GM20000 (cell line): ENCODE data around the gene MASP1.
"Not testable (repeated sequence)": the region's sequence is repeated elsewhere in the genome, so short reads cannot be mapped to it uniquely, and the experiment has no call there.

Source experiments
- DNase-seq: peaks from one replicate; pipeline ENCODE4 v3.0.0; 2012; ENCODE audit warnings: low spot score
- TF ChIP-seq, protein P1 (sequence below): IDR thresholded peaks from 2 replicates; pipeline ENCODE4 v1.5.1; 2012; ENCODE audit warnings: mild to moderate bottlenecking, control low read depth; ENCODE audit errors: extremely low read depth, missing control alignments

The MASP1 gene

DNA sequence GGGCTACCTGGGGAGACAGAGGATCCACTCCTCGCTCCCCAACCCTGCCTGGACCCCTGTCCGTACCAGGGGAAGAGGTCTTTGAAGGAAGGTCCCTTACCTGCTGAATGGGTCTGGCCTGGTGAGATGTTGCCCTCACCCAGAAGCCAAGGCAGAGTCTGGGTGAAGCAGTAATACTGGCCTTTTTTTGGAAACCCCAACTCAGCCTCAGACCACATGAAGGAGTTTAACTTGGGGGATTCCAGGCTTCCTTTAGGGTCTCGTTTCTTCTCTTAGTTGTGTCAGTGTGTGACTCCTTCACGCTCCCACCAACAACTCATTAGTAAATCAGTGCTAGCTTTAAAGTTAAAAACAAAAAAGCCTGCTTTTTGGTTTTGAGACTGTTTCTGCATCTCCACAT is 48.6 kb downstream of the MASP1 start:
- DNase-seq: peak; percentile 17
- TF ChIP-seq, protein P1, sequence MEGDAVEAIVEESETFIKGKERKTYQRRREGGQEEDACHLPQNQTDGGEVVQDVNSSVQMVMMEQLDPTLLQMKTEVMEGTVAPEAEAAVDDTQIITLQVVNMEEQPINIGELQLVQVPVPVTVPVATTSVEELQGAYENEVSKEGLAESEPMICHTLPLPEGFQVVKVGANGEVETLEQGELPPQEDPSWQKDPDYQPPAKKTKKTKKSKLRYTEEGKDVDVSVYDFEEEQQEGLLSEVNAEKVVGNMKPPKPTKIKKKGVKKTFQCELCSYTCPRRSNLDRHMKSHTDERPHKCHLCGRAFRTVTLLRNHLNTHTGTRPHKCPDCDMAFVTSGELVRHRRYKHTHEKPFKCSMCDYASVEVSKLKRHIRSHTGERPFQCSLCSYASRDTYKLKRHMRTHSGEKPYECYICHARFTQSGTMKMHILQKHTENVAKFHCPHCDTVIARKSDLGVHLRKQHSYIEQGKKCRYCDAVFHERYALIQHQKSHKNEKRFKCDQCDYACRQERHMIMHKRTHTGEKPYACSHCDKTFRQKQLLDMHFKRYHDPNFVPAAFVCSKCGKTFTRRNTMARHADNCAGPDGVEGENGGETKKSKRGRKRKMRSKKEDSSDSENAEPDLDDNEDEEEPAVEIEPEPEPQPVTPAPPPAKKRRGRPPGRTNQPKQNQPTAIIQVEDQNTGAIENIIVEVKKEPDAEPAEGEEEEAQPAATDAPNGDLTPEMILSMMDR: no peak

DNA sequence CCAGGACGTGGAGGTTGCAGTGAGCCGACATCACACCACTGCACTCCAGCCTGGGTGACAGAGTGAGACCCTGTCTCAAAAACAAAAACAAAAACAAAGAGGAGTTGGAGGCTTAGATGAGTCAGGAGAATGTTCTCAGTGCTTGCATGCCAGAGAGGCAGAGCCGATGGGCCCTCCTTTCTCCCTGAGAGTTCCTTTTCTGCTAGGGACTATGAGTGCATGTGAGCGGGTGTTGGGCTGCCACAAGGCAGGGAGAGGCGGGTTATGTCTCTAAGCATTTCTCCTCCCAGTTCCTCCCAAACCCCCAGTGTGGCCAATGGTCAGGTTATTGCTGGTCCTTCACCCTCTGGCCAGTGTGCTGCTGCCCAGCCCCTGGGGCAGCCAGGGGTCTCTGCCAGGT is 49.1 kb downstream of the MASP1 start:
- DNase-seq: no peak
- TF ChIP-seq, protein P1: no peak

DNA sequence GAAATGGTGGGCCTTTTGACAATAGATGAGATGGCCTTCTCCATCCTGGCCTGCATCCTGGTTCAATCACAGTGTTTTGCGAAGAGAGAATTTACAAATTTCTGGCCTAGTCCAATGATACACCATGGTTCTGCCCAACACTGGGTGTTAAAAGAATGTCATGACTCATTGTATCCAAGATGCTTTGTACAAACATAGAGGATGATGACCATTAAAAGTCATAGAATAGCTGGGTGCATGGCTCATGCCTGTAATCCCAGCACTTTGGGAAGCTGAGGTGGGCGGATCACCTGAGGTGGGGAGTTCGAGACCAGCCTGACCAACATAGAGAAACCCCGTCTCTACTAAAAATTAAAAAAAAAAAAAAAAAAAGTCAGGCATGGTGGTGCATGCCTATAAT is 52.7 kb downstream of the MASP1 start:
- not testable (repeated sequence) for DNase-seq

GRCh38 chr3:187238239-187238638 is 53.3 kb downstream of the MASP1 start:
- no peak for DNase-seq
- TF ChIP-seq, protein P1: no peak

DNA sequence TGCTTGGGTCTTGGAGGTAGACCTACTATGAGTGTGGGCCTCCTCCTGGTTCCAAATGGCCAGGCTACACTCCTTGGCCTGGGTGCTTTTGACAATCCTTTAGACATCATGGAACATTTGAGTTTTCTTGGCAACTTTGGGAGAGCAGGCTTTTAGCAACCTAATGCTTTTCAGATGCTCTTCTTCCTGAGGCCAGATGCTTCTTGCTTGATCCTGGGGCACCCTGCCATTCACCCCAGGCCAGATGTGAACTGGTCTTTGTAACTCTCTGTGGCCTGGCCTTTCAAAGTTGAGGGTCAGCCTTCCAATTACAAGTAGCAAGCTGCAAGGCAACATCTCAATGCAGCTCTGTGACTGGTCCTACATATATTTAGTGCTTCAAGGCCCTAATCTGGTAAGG is 53.8 kb downstream of the MASP1 start:
- DNase-seq: no peak
- TF ChIP-seq, protein P1: no peak

DNA sequence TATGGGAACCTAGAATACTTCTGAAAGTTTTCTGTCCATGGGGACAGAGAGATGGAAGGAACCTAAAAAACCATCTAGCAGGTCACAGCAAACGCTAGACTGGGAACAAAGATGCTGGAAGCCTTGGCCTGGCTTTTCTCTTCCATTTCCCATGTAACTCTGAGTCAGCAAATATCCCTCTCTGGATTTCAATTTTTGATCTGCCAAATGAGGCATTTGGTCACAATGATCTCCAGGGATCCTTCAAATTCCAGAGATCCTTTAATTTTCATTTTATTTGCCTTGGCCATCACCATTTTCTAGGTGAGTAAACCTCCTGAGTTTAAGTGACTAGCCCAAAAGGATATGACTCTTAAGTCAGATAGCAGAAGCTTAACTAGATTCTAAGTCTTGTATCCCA is 54.6 kb downstream of the MASP1 start:
- no peak for DNase-seq
- TF ChIP-seq, protein P1: no peak

DNA sequence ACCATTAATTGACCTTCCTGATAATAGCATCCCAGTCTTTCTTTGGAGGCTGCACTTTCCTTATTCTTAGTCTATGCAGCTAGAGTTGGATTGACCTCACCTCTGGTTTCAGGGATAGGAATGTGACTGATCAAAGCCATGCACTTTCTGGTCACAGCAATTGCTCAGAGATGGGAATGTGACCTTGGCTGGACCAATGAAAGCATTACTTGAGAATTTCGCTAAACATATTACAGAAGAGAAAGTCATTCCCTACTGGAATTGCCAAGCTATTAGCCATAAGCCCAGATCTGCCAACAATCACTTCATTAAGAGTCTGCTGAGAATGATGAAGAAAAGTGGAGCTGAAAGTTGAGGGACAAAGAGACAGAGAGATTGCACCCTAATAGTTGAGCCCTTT is 61.5 kb downstream of the MASP1 start:
- TF ChIP-seq, protein P1: no peak
- DNase-seq: no peak

DNA sequence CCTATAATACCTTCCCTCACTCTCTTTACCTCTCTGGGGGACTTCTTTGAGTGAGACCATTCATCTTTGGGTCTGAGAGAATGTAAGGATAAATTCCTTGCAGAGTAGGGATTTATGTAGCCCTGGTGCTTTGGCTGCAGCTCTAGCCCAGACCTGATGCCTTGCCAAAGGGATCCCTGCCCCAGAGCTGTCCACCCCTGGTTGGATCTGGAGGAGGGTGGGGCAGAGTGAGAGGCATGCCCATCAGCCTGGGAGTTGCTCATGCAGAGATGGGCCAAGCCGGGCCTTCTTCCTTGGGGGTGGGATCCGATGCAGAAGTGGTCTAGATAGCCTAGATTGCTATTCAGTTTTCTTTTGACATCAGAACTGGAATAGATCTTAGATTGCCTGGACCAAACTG is 62.8 kb downstream of the MASP1 start:
- TF ChIP-seq, protein P1: no peak
- no peak for DNase-seq
